ENCODE measurements around the gene ASTN1. TPM values are rescaled to one million over a fixed set of nuclear protein-coding genes. Genes with fewer than 3 reads are reported as not detected.

ASTN1 gene
- total RNA-seq, 4 donors from 2014 or later: 0.93 to 2.9 (median 2.3) TPM

- TF ChIP-seq EP300 (IDR thresholded peaks at IDR 0.05) (no peak), POLR2A (IDR thresholded peaks at IDR 0.05) (no peak), POLR2AphosphoS5 (IDR thresholded peaks at IDR 0.05) (no peak), CTCF (IDR thresholded peaks at IDR 0.05) (no peak)
- H3K9me3 ChIP-seq: no peaks in the 10 kb centered on the region
- ATAC-seq: no peak
- 72 to 83% methylated on average over 4 of the region's 5 CpGs for WGBS, 2 donors (ENCODE audit: low coverage in 1 of 2)
- H3K27ac ChIP-seq: no peak overlapping the region
- no peaks in the 10 kb centered on the region for H3K4me1 ChIP-seq
- H3K4me3 ChIP-seq: no peak overlapping the region
- H3K36me3 ChIP-seq: no peaks in the 10 kb centered on the region
- no peaks in the 10 kb centered on the region for H3K27me3 ChIP-seq
Measured at GRCh38 chr1:176926330-176927086, 238.0 kb downstream of the ASTN1 start.

DNA sequence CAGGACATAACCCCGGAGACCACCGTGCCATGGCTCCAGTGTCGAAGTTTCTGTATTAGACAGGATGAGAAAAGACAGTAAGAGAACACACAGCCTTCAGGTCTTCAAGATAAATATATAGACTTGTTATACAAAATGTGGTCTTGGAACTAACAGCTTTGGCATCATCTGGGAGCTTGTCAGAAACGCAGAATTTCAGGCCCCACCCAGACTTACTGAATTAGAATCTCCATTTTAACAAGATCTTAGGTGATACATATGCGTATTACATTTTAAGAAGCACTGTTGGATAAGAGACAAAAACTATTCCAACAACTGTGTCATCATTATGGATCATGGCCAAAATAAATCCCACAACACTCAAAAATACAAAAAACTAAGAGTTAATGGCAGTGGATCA lies 239.3 kb downstream of the ASTN1 start:
- Histone ChIP-seq H3K27ac (no peak overlapping the region), H3K9me3 (no peaks in the 10 kb centered on the region), H3K4me3 (no peak overlapping the region), H3K4me1 (no peaks in the 10 kb centered on the region), H3K36me3 (no peaks in the 10 kb centered on the region), H3K27me3 (no peaks in the 10 kb centered on the region)
- no peak for ATAC-seq
- TF ChIP-seq CTCF (IDR thresholded peaks at IDR 0.05) (no peak), POLR2AphosphoS5 (IDR thresholded peaks at IDR 0.05) (no peak), POLR2A (IDR thresholded peaks at IDR 0.05) (no peak), EP300 (IDR thresholded peaks at IDR 0.05) (no peak)
- 69 to 81% methylated on average over 4 to 5 of the region's 5 CpGs for WGBS, 2 donors (ENCODE audit: low coverage in 1 of 2)

GRCh38 chr1:176923283-176923682 lies 241.2 kb downstream of the ASTN1 start:
- TF ChIP-seq CTCF (IDR thresholded peaks at IDR 0.05): no peak
- no peak for TF ChIP-seq POLR2AphosphoS5 (IDR thresholded peaks at IDR 0.05)
- TF ChIP-seq POLR2A (IDR thresholded peaks at IDR 0.05): no peak
- TF ChIP-seq EP300 (IDR thresholded peaks at IDR 0.05): no peak
- H3K9me3 ChIP-seq: no peaks in the 10 kb centered on the region
- WGBS, 2 donors (ENCODE audit: low coverage in 1 of 2): 91 to 100% methylated on average over 1 of the region's 1 CpG
- no peaks in the 10 kb centered on the region for H3K36me3 ChIP-seq
- no peak overlapping the region for H3K27ac ChIP-seq
- no peak overlapping the region for H3K4me3 ChIP-seq
- no peaks in the 10 kb centered on the region for H3K4me1 ChIP-seq
- peaks cover 4% of the 10 kb centered on the region for H3K27me3 ChIP-seq
- no peak for ATAC-seq

DNA sequence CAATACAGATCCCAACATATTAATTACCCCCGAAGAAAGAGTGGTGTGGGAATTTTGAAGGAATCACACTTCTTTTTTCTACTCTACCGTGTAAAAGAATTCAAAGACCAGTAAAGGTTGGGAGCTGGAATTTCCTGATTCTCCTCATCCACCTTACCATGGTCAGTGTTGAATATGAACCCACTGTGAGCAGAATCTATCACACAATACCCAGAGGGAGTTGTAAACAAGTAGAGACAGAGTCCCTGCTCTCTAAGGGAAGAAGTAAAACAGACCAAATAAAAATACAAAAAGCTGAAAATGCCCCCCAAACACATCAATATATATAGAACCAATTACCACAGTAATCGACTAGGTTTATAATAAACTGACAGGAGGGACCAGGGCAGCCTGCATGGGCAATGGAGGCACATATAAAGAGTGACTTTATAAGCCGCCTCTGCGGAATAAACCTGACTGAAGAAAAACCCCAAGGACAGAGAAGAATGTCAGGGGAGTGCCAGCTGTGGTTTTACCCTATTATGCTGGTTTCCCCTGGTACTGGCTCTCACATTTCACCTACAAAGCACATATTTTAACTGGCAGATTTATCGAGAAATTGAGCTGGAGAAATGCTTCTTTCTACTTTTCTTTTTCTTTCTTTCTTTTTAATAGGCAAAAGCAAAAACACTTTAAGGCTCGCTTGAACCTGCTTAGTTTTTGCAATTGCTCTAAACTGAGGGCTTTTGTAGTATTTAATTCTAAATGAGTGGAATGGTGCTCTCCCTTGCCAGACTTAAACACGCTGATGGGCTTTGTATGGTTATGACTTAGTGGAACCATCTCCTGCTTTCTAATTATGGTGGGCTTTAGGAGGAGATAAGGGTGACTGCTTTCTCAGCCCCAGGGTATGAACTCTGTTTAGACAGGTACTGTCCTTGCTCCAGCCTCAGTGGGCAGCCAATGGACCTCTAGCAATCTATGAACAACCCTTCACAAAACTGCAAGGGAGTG lies 244.8 kb downstream of the ASTN1 start:
- no peak for ATAC-seq
- 82 to 84% methylated on average over 6 to 8 of the region's 8 CpGs for WGBS, 2 donors (ENCODE audit: low coverage in 1 of 2)
- peaks cover 4% of the 10 kb centered on the region for H3K27me3 ChIP-seq
- no peaks in the 10 kb centered on the region for H3K36me3 ChIP-seq
- no peaks in the 10 kb centered on the region for H3K9me3 ChIP-seq
- no peak overlapping the region for H3K27ac ChIP-seq
- H3K4me1 ChIP-seq: no peaks in the 10 kb centered on the region
- H3K4me3 ChIP-seq: no peak overlapping the region
- no peak for TF ChIP-seq CTCF (IDR thresholded peaks at IDR 0.05)
- TF ChIP-seq POLR2AphosphoS5 (IDR thresholded peaks at IDR 0.05): no peak

Data from gastroesophageal sphincter (tissue), 4 donors.